GM23338 (cell line): Measurements from ENCODE around the gene PER1.

Source experiments
- CREB1 ChIP-seq: fragments of 250-450 bp; sonication (Bioruptor Pico); IDR thresholded peaks from 2 replicates; pipeline ENCODE4 v1.5.0; 2020; ENCODE audit warnings: low read depth, mild to moderate bottlenecking, moderate library complexity
- EZH2 ChIP-seq: fragments of 200-600 bp; sonication (generic); IDR thresholded peaks from one replicate; pipeline ENCODE4 v1.8.0; 2017; ENCODE audit warnings: antibody characterized with exemption, mild to moderate bottlenecking, low read depth; ENCODE audit not compliant: unreplicated experiment
- EZH2phosphoT487 ChIP-seq: fragments of 200-600 bp; sonication (generic); IDR thresholded peaks from one replicate; pipeline ENCODE4 v1.8.1; 2018; ENCODE audit warnings: antibody characterized with exemption; ENCODE audit not compliant: unreplicated experiment
- JUNB ChIP-seq: IDR thresholded peaks from one replicate; pipeline ENCODE4 v1.6.1; 2016; ENCODE audit warnings: antibody characterized with exemption; ENCODE audit not compliant: unreplicated experiment
- NANOG ChIP-seq: IDR thresholded peaks from 2 replicates; pipeline ENCODE4 v1.6.1; 2016; ENCODE audit warnings: antibody characterized with exemption, borderline replicate concordance
- POLR2AphosphoS5 ChIP-seq: IDR thresholded peaks from 2 replicates; pipeline ENCODE4 v1.6.1; 2016; ENCODE audit warnings: antibody characterized with exemption, low read depth
- STAT1 ChIP-seq: IDR thresholded peaks from one replicate; pipeline ENCODE4 v1.6.1; 2016; ENCODE audit warnings: antibody characterized with exemption; ENCODE audit not compliant: unreplicated experiment
- ZNF114 ChIP-seq: fragments of 250-450 bp; sonication (Bioruptor Pico); IDR thresholded peaks from 2 replicates; pipeline ENCODE4 v1.5.0; 2020; ENCODE audit warnings: mild to moderate bottlenecking, moderate library complexity
- ZNF331 ChIP-seq: fragments of 250-450 bp; sonication (Bioruptor Pico); IDR thresholded peaks from 2 replicates; pipeline ENCODE4 v1.5.0; 2020; ENCODE audit warnings: low read depth, mild to moderate bottlenecking, moderate library complexity
- TF ChIP-seq, protein P1 (sequence below), 2 experiments: fragments of 200-600 bp in 1 of 2; sonication (generic) in 1 of 2; conservative IDR thresholded peaks; 2 replicates each; pipeline versions ENCODE4 v1.5.1 to v1.6.1; 2016 to 2017; ENCODE audit warnings: antibody characterized with exemption in 2 of 2, low read depth in 2 of 2, mild to moderate bottlenecking in 2 of 2, moderate library complexity in 1 of 2
- TF ChIP-seq, protein P2 (sequence below): IDR thresholded peaks from one replicate; pipeline ENCODE4 v1.6.1; 2018; ENCODE audit warnings: antibody characterized with exemption; ENCODE audit not compliant: unreplicated experiment
- TF ChIP-seq, protein P3 (sequence below): IDR thresholded peaks from 2 replicates; pipeline ENCODE4 v1.6.1; 2016; ENCODE audit warnings: antibody characterized with exemption
- TF ChIP-seq, protein P4 (sequence below): fragments of 250-450 bp; sonication (Bioruptor Pico); IDR thresholded peaks from 2 replicates; pipeline ENCODE4 v1.5.0; 2020; ENCODE audit warnings: mild to moderate bottlenecking, moderate library complexity

DNA sequence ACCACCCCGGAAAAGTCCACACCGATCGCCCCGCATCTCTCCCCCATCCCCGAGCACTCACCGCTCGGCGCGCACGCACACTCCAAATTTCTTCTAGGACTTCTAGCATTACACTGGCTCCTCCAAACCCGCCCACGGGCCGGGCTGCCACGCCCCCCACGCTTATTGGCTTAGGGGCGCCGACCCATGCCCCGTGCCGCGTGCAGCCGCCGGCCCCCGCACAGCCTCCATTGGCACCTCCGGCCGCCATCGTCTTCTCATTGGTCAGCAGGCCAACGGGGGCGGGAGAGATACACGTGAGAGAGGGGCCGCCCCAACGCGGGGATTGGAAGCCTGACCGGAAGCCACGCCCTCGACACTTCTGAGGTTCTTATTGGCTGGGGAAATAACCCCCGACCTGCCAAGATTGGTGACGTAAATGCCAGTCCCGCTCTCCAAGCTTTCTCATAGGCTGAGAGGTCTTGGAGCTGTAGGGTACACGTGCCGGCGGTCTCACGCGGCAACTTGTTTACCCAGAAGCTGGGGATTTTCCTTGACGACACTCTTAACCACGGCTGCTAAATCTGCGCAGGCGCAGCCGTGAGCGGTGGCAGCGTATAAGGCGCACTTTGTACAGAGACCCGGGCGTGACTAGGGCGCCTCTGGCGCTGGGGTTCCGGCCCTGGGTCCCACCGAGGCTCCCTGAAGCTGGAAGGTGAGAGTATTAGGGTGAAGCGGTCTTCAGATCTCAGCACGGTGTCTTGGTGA, 4.2 kb upstream of the PER1 start:
- TF ChIP-seq, protein P1, sequence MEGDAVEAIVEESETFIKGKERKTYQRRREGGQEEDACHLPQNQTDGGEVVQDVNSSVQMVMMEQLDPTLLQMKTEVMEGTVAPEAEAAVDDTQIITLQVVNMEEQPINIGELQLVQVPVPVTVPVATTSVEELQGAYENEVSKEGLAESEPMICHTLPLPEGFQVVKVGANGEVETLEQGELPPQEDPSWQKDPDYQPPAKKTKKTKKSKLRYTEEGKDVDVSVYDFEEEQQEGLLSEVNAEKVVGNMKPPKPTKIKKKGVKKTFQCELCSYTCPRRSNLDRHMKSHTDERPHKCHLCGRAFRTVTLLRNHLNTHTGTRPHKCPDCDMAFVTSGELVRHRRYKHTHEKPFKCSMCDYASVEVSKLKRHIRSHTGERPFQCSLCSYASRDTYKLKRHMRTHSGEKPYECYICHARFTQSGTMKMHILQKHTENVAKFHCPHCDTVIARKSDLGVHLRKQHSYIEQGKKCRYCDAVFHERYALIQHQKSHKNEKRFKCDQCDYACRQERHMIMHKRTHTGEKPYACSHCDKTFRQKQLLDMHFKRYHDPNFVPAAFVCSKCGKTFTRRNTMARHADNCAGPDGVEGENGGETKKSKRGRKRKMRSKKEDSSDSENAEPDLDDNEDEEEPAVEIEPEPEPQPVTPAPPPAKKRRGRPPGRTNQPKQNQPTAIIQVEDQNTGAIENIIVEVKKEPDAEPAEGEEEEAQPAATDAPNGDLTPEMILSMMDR (conservative IDR thresholded peaks at IDR 0.05; ENCODE audit: low read depth in 2 of 2) = 0 out of 4 replicates have a peak, but pooled peaks of 1 of the 2 experiments have one; percentile 10
- TF ChIP-seq POLR2AphosphoS5 (peak; percentile 75), ZNF331 (CRISPR knock-in tag) (no peak), EZH2phosphoT487 (no peak), EZH2 (no peak), CREB1 (peak; percentile 89), JUNB (no peak), ZNF114 (CRISPR knock-in tag) (no peak), NANOG (no peak), STAT1 (no peak)
- TF ChIP-seq, protein P2, sequence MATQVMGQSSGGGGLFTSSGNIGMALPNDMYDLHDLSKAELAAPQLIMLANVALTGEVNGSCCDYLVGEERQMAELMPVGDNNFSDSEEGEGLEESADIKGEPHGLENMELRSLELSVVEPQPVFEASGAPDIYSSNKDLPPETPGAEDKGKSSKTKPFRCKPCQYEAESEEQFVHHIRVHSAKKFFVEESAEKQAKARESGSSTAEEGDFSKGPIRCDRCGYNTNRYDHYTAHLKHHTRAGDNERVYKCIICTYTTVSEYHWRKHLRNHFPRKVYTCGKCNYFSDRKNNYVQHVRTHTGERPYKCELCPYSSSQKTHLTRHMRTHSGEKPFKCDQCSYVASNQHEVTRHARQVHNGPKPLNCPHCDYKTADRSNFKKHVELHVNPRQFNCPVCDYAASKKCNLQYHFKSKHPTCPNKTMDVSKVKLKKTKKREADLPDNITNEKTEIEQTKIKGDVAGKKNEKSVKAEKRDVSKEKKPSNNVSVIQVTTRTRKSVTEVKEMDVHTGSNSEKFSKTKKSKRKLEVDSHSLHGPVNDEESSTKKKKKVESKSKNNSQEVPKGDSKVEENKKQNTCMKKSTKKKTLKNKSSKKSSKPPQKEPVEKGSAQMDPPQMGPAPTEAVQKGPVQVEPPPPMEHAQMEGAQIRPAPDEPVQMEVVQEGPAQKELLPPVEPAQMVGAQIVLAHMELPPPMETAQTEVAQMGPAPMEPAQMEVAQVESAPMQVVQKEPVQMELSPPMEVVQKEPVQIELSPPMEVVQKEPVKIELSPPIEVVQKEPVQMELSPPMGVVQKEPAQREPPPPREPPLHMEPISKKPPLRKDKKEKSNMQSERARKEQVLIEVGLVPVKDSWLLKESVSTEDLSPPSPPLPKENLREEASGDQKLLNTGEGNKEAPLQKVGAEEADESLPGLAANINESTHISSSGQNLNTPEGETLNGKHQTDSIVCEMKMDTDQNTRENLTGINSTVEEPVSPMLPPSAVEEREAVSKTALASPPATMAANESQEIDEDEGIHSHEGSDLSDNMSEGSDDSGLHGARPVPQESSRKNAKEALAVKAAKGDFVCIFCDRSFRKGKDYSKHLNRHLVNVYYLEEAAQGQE = no peak
- TF ChIP-seq, protein P3, sequence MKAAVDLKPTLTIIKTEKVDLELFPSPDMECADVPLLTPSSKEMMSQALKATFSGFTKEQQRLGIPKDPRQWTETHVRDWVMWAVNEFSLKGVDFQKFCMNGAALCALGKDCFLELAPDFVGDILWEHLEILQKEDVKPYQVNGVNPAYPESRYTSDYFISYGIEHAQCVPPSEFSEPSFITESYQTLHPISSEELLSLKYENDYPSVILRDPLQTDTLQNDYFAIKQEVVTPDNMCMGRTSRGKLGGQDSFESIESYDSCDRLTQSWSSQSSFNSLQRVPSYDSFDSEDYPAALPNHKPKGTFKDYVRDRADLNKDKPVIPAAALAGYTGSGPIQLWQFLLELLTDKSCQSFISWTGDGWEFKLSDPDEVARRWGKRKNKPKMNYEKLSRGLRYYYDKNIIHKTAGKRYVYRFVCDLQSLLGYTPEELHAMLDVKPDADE = no peak
- TF ChIP-seq, protein P4, sequence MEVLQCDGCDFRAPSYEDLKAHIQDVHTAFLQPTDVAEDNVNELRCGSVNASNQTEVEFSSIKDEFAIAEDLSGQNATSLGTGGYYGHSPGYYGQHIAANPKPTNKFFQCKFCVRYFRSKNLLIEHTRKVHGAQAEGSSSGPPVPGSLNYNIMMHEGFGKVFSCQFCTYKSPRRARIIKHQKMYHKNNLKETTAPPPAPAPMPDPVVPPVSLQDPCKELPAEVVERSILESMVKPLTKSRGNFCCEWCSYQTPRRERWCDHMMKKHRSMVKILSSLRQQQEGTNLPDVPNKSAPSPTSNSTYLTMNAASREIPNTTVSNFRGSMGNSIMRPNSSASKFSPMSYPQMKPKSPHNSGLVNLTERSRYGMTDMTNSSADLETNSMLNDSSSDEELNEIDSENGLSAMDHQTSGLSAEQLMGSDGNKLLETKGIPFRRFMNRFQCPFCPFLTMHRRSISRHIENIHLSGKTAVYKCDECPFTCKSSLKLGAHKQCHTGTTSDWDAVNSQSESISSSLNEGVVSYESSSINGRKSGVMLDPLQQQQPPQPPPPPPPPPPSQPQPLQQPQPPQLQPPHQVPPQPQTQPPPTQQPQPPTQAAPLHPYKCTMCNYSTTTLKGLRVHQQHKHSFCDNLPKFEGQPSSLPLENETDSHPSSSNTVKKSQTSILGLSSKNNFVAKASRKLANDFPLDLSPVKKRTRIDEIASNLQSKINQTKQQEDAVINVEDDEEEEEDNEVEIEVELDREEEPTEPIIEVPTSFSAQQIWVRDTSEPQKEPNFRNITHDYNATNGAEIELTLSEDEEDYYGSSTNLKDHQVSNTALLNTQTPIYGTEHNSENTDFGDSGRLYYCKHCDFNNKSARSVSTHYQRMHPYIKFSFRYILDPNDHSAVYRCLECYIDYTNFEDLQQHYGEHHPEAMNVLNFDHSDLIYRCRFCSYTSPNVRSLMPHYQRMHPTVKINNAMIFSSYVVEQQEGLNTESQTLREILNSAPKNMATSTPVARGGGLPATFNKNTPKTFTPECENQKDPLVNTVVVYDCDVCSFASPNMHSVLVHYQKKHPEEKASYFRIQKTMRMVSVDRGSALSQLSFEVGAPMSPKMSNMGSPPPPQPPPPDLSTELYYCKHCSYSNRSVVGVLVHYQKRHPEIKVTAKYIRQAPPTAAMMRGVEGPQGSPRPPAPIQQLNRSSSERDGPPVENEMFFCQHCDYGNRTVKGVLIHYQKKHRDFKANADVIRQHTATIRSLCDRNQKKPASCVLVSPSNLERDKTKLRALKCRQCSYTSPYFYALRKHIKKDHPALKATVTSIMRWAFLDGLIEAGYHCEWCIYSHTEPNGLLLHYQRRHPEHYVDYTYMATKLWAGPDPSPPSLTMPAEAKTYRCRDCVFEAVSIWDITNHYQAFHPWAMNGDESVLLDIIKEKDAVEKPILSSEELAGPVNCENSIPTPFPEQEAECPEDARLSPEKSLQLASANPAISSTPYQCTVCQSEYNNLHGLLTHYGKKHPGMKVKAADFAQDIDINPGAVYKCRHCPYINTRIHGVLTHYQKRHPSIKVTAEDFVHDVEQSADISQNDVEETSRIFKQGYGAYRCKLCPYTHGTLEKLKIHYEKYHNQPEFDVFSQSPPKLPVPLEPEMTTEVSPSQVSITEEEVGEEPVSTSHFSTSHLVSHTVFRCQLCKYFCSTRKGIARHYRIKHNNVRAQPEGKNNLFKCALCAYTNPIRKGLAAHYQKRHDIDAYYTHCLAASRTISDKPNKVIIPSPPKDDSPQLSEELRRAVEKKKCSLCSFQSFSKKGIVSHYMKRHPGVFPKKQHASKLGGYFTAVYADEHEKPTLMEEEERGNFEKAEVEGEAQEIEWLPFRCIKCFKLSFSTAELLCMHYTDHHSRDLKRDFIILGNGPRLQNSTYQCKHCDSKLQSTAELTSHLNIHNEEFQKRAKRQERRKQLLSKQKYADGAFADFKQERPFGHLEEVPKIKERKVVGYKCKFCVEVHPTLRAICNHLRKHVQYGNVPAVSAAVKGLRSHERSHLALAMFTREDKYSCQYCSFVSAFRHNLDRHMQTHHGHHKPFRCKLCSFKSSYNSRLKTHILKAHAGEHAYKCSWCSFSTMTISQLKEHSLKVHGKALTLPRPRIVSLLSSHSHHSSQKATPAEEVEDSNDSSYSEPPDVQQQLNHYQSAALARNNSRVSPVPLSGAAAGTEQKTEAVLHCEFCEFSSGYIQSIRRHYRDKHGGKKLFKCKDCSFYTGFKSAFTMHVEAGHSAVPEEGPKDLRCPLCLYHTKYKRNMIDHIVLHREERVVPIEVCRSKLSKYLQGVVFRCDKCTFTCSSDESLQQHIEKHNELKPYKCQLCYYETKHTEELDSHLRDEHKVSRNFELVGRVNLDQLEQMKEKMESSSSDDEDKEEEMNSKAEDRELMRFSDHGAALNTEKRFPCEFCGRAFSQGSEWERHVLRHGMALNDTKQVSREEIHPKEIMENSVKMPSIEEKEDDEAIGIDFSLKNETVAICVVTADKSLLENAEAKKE (CRISPR knock-in tag) = no peak
